Measurements from ENCODE around the gene ENDOV.
"Not testable (repeated sequence)": the region's sequence is repeated elsewhere in the genome, so short reads cannot be mapped to it uniquely, and the experiment has no call there.

Gene ENDOV

GRCh38 chr17:80389011-80389995 lies 25.7 kb upstream of the ENDOV start:
- DNase-seq: no peak

- DNase-seq: no peak
Measured at GRCh38 chr17:80393241-80393890, 21.6 kb upstream of the ENDOV start.

- no peak for DNase-seq
Measured at GRCh38 chr17:80393961-80394360, 21.0 kb upstream of the ENDOV start.

GRCh38 chr17:80394629-80395216 lies 20.2 kb upstream of the ENDOV start:
- DNase-seq: peak; percentile 23

GRCh38 chr17:80395402-80396151 lies 19.4 kb upstream of the ENDOV start:
- DNase-seq: no peak

GRCh38 chr17:80396157-80397033 lies 18.6 kb upstream of the ENDOV start:
- no peak for DNase-seq

GRCh38 chr17:80397034-80397387 lies 18.0 kb upstream of the ENDOV start:
- no peak for DNase-seq

GRCh38 chr17:80397686-80398085 lies 17.3 kb upstream of the ENDOV start:
- DNase-seq: no peak

- DNase-seq: not testable (repeated sequence)
Measured at GRCh38 chr17:80401086-80401485, 13.9 kb upstream of the ENDOV start.

GRCh38 chr17:80402102-80402501 lies 12.9 kb upstream of the ENDOV start:
- DNase-seq: not testable (repeated sequence)

- no peak for DNase-seq
Measured at GRCh38 chr17:80402959-80403358, 12.0 kb upstream of the ENDOV start.

GRCh38 chr17:80406146-80406545 lies 8.8 kb upstream of the ENDOV start:
- DNase-seq: no peak

GRCh38 chr17:80407917-80408316 lies 7.0 kb upstream of the ENDOV start:
- DNase-seq: not testable (repeated sequence)

- no peak for DNase-seq
Measured at GRCh38 chr17:80408872-80409271, 6.1 kb upstream of the ENDOV start.

- DNase-seq: no peak
Measured at GRCh38 chr17:80409626-80410025, 5.3 kb upstream of the ENDOV start.

GRCh38 chr17:80410441-80411087 lies 4.4 kb upstream of the ENDOV start:
- not testable (repeated sequence) for DNase-seq

GRCh38 chr17:80413771-80414507 lies 1.0 kb upstream of the ENDOV start:
- no peak for DNase-seq

- DNase-seq: no peak
Measured at GRCh38 chr17:80414508-80414802, 512 bp upstream of the ENDOV start.

- DNase-seq: no peak
Measured at GRCh38 chr17:80415626-80416137, 715 bp downstream of the ENDOV start.

- DNase-seq: no peak
Measured at GRCh38 chr17:80416260-80416939, 1.4 kb downstream of the ENDOV start.
